HAP-1 (cell line): ENCODE results near the gene ITCH.

Source experiments
- DNase-seq, 2 experiments: peaks; one replicate each; pipeline ENCODE4 v3.0.0-alpha.2; 2016 to 2020; ENCODE audit warnings: low spot score in 2 of 2
- H3K27me3 ChIP-seq: fragments of 250-450 bp; sonication (Bioruptor Pico); 2 replicates; pipeline ENCODE4 v1.5.1; 2020; ENCODE audit warnings: low read depth, mild to moderate bottlenecking, moderate library complexity
- H3K36me3 ChIP-seq: fragments of 250-450 bp; sonication (Bioruptor Pico); replicated peaks from 2 replicates; pipeline ENCODE4 v1.5.1; 2020; ENCODE audit warnings: mild to moderate bottlenecking
- H3K4me1 ChIP-seq: fragments of 250-450 bp; sonication (Bioruptor Pico); 2 replicates; pipeline ENCODE4 v1.5.1; 2020; ENCODE audit warnings: mild to moderate bottlenecking
- H3K4me3 ChIP-seq: fragments of 250-450 bp; sonication (Bioruptor Pico); 2 replicates; pipeline ENCODE4 v1.5.1; 2020; ENCODE audit warnings: mild to moderate bottlenecking, moderate library complexity
- H3K9me3 ChIP-seq: fragments of 250-450 bp; sonication (Bioruptor Pico); 2 replicates; pipeline ENCODE4 v1.5.1; 2020; ENCODE audit warnings: mild to moderate bottlenecking, moderate library complexity
- in situ Hi-C: fragments of 300-500 bp; cut with MboI; formaldehyde crosslinking; loops from 3 replicates; pipeline ENCODE4 v1.14.3; 2020; ENCODE audit warnings: low sequenced_read_pairs, inconsistent platforms, mixed read lengths

ITCH gene

DNA sequence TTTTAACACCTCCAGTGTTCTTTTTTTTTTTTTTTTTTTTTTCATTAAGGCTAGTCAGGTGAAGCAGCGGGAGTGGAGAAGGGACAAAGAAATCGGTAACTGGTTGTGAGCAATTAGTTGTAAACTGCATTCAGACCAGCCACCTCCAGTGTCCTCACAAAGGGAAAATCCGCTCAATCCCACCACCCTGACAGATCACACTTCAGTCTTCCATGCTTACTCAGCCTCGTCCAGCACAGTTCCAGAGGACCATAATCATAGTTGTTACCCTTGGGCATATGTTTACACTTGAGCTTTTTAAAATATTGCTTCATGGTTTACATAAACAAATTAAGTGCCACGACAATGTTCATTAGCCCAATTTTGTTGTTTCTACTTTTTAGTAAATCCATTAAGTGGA, 163.4 kb downstream of the ITCH start:
- Histone ChIP-seq H3K36me3 (peaks cover 53% of the 10 kb centered on the region), H3K4me3 (no peak overlapping the region), H3K9me3 (no peaks in the 10 kb centered on the region), H3K4me1 (no peaks in the 10 kb centered on the region), H3K27me3 (no peaks in the 10 kb centered on the region)
- in situ Hi-C loops, result no loop called here
- no peak for DNase-seq

GRCh38 chr20:34527016-34527415, 163.9 kb downstream of the ITCH start:
- H3K4me3 ChIP-seq, result no peak overlapping the region
- no peak for DNase-seq
- in situ Hi-C loops, result no loop called here
- H3K36me3 ChIP-seq, result peaks cover 57% of the 10 kb centered on the region
- no peaks in the 10 kb centered on the region for H3K4me1 ChIP-seq
- H3K9me3 ChIP-seq, result no peaks in the 10 kb centered on the region
- H3K27me3 ChIP-seq, result no peaks in the 10 kb centered on the region

DNA sequence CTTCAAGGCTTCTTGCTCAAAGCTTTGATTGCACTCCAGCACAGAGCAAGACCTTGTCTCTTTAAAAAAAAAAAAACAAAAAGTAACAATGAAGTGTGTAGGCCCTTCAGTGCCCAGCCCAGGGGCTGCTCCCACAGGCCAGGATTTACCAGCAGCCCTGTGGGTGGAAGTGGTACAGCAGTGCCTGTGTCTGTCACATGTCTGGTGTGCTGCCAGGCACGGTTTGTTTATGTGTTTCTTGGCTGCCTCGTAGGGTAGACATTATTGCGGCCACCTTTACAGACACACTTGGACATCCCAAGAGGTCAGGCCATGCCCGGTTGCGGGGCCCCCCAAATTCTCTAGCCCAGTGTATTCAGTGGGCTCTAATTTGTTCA, 165.8 kb downstream of the ITCH start:
- H3K9me3 ChIP-seq, result no peaks in the 10 kb centered on the region
- DNase-seq, result no peak
- no peaks in the 10 kb centered on the region for H3K4me1 ChIP-seq
- peaks cover 60% of the 10 kb centered on the region for H3K36me3 ChIP-seq
- H3K4me3 ChIP-seq, result no peak overlapping the region
- H3K27me3 ChIP-seq, result no peaks in the 10 kb centered on the region
- in situ Hi-C loops, result no loop called here

GRCh38 chr20:34529742-34530141, 166.7 kb downstream of the ITCH start:
- in situ Hi-C loops, result no loop called here

GRCh38 chr20:34530342-34530741, 167.3 kb downstream of the ITCH start:
- Histone ChIP-seq H3K27me3 (no peaks in the 10 kb centered on the region), H3K9me3 (no peaks in the 10 kb centered on the region), H3K36me3 (peaks cover 71% of the 10 kb centered on the region), H3K4me1 (no peaks in the 10 kb centered on the region), H3K4me3 (no peak overlapping the region)
- in situ Hi-C loops, result no loop called here
- DNase-seq, result no peak

More at GRCh38 chr20:34529742-34530141, 166.7 kb downstream of the ITCH start:
- Histone ChIP-seq H3K4me1 (no peaks in the 10 kb centered on the region), H3K9me3 (no peaks in the 10 kb centered on the region), H3K4me3 (no peak overlapping the region), H3K27me3 (no peaks in the 10 kb centered on the region), H3K36me3 (peaks cover 65% of the 10 kb centered on the region)
- DNase-seq, result no peak

- Histone ChIP-seq H3K27me3 (no peaks in the 10 kb centered on the region), H3K4me1 (no peaks in the 10 kb centered on the region), H3K36me3 (peaks cover 71% of the 10 kb centered on the region), H3K9me3 (no peaks in the 10 kb centered on the region), H3K4me3 (no peak overlapping the region)
- DNase-seq, result no peak
- in situ Hi-C loops, result no loop called here
These were observed 168.7 kb downstream of the ITCH start for GRCh38 chr20:34531608-34532265.

GRCh38 chr20:34532320-34532719, 169.2 kb downstream of the ITCH start:
- Histone ChIP-seq H3K36me3 (peaks cover 71% of the 10 kb centered on the region), H3K27me3 (no peaks in the 10 kb centered on the region), H3K4me3 (no peak overlapping the region), H3K4me1 (no peaks in the 10 kb centered on the region), H3K9me3 (no peaks in the 10 kb centered on the region)
- in situ Hi-C loops, result no loop called here
- DNase-seq, result no peak

DNA sequence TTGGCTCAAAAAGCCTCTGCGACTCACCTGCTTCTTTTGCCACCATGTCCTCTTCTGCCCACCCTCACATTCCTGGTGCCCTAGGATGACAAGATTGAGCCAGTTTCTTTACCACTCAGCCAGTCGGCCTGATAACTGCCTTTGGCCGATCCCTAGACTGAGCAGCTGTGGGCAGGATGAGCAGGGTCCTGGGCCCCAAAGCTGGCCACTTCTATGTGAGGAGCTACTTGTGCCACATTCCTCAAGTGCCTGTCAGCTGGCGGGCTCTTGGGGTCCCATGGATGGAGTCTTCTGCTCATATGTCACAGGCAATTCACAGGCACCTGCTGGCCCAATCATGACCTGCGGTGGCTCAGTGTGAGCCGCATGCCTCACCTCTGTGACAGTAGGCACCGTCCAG, 169.7 kb downstream of the ITCH start:
- H3K4me3 ChIP-seq, result no peak overlapping the region
- no peaks in the 10 kb centered on the region for H3K27me3 ChIP-seq
- in situ Hi-C loops, result no loop called here
- no peaks in the 10 kb centered on the region for H3K4me1 ChIP-seq
- DNase-seq, result no peak
- no peaks in the 10 kb centered on the region for H3K9me3 ChIP-seq
- H3K36me3 ChIP-seq, result peaks cover 71% of the 10 kb centered on the region

- Histone ChIP-seq H3K4me1 (no peaks in the 10 kb centered on the region), H3K27me3 (no peaks in the 10 kb centered on the region), H3K36me3 (peaks cover 73% of the 10 kb centered on the region), H3K4me3 (no peak overlapping the region), H3K9me3 (no peaks in the 10 kb centered on the region)
- in situ Hi-C loops, result loop anchor here (5.0 kb wide), 1 partner anchor 173 kb away; no protein-coding TSS in a partner anchor
- DNase-seq, result no peak
These were observed 171.5 kb downstream of the ITCH start for GRCh38 chr20:34534391-34535165.

- H3K9me3 ChIP-seq, result no peaks in the 10 kb centered on the region
- no peak overlapping the region for H3K4me3 ChIP-seq
- in situ Hi-C loops, result loop anchor here (5.0 kb wide), 1 partner anchor 172 kb away; no protein-coding TSS in a partner anchor
- H3K27me3 ChIP-seq, result no peaks in the 10 kb centered on the region
- DNase-seq, result no peak
- no peaks in the 10 kb centered on the region for H3K4me1 ChIP-seq
- peaks cover 72% of the 10 kb centered on the region for H3K36me3 ChIP-seq
These were observed 172.3 kb downstream of the ITCH start for GRCh38 chr20:34535301-34535840.

GRCh38 chr20:34535857-34536256, 172.8 kb downstream of the ITCH start:
- Histone ChIP-seq H3K4me3 (no peak overlapping the region), H3K4me1 (no peaks in the 10 kb centered on the region), H3K36me3 (peaks cover 75% of the 10 kb centered on the region), H3K27me3 (no peaks in the 10 kb centered on the region), H3K9me3 (no peaks in the 10 kb centered on the region)
- no peak for DNase-seq
- in situ Hi-C loops, result loop anchor here (5.0 kb wide), 1 partner anchor 171 kb away; no protein-coding TSS in a partner anchor

GRCh38 chr20:34536798-34537394, 173.8 kb downstream of the ITCH start:
- Histone ChIP-seq H3K4me1 (no peaks in the 10 kb centered on the region), H3K36me3 (peaks cover 72% of the 10 kb centered on the region), H3K9me3 (no peaks in the 10 kb centered on the region), H3K27me3 (no peaks in the 10 kb centered on the region), H3K4me3 (no peak overlapping the region)
- DNase-seq, result peak; percentile 48 to 86
- in situ Hi-C loops, result loop anchor here (5.0 kb wide), 1 partner anchor 170 kb away; no protein-coding TSS in a partner anchor

- in situ Hi-C loops, result loop anchor here (5.0 kb wide), 1 partner anchor 170 kb away; no protein-coding TSS in a partner anchor
- H3K36me3 ChIP-seq, result peaks cover 67% of the 10 kb centered on the region
- no peaks in the 10 kb centered on the region for H3K27me3 ChIP-seq
These were observed 174.6 kb downstream of the ITCH start for GRCh38 chr20:34537651-34538050.

More at GRCh38 chr20:34537651-34538050, 174.6 kb downstream of the ITCH start:
- Histone ChIP-seq H3K4me3 (no peak overlapping the region), H3K4me1 (no peaks in the 10 kb centered on the region), H3K9me3 (no peaks in the 10 kb centered on the region)
- no peak for DNase-seq
